HEK293 (cell line): ENCODE data around the gene NOB1.

Experiments used
- CTCF ChIA-PET: fragments of 350-600 bp; formaldehyde crosslinking; extraction: SDS; loops from one replicate; lab custom pipeline; 2021; ENCODE audit warnings: antibody characterized with exemption; lab: Yijun Ruan, JAX
- POLR2A ChIA-PET: fragments of 300-600 bp; formaldehyde crosslinking; extraction: SDS; loops from one replicate; lab custom pipeline; 2020; ENCODE audit warnings: antibody characterized with exemption, inconsistent platforms; lab: Yijun Ruan, JAX
- H3K27ac ChIP-seq: fragments of 200-500 bp; sonication (Bioruptor generic); 2 replicates; pipeline ENCODE4 v1.5.1; 2014; ENCODE audit warnings: low read depth, low read length, control low read depth, inconsistent platforms; ENCODE audit errors: extremely low read depth
- H3K36me3 ChIP-seq, 2 experiments: fragments of 200-500 bp in 1 of 2; sonication (Bioruptor generic) in 1 of 2; 1 replicate in 1 of 2; 2 replicates in 1 of 2; pipeline ENCODE4 v1.5.1; 2014 to 2017; ENCODE audit warnings: inconsistent platforms in 2 of 2, low read length in 2 of 2; ENCODE audit not compliant: control insufficient read depth in 2 of 2, insufficient read depth in 1 of 2
- H3K4me1 ChIP-seq: fragments of 200-500 bp; sonication (Bioruptor generic); 2 replicates; pipeline ENCODE4 v1.5.1; 2014; ENCODE audit warnings: mild to moderate bottlenecking, low read length, inconsistent platforms; ENCODE audit not compliant: control insufficient read depth, insufficient read depth
- H3K4me3 ChIP-seq: 2 replicates; pipeline ENCODE4 v1.5.1; 2011; ENCODE audit warnings: low read depth, mild to moderate bottlenecking, control low read depth, low read length, moderate library complexity
- H3K9me3 ChIP-seq: fragments of 200-500 bp; sonication (Bioruptor generic); 2 replicates; pipeline ENCODE4 v1.5.1; 2014; ENCODE audit warnings: low read depth, low read length, inconsistent platforms; ENCODE audit not compliant: control insufficient read depth, insufficient read depth
- CTCF ChIP-seq: fragments of 450-650 bp; formaldehyde crosslinking; IDR thresholded peaks from 2 replicates; pipeline ENCODE4 v1.5.1; 2016; ENCODE audit warnings: missing biosample characterization, missing genetic modification characterization
- GFI1B ChIP-seq: fragments of 450-650 bp; formaldehyde crosslinking; IDR thresholded peaks from 2 replicates; pipeline ENCODE4 v1.5.1; 2016; ENCODE audit warnings: missing biosample characterization, missing genetic modification characterization
- GLI2 ChIP-seq: fragments of 450-650 bp; formaldehyde crosslinking; IDR thresholded peaks from 2 replicates; pipeline ENCODE4; 2017; ENCODE audit warnings: missing biosample characterization, missing genetic modification characterization, low read depth, borderline replicate concordance
- HOXC10 ChIP-seq: sonication (generic); formaldehyde crosslinking; IDR thresholded peaks from 2 replicates; pipeline ENCODE4 v1.8.1; 2023; ENCODE audit warnings: mild to moderate bottlenecking, missing genetic modification reagents
- KLF7 ChIP-seq: fragments of 450-650 bp; formaldehyde crosslinking; IDR thresholded peaks from 2 replicates; pipeline ENCODE4 v1.5.1; 2016; ENCODE audit warnings: missing biosample characterization, missing genetic modification characterization, borderline replicate concordance
- MYNN ChIP-seq: fragments of 450-650 bp; formaldehyde crosslinking; IDR thresholded peaks from 2 replicates; pipeline ENCODE4 v1.5.1; 2016; ENCODE audit warnings: missing biosample characterization, missing genetic modification characterization, borderline replicate concordance
- RBAK ChIP-seq: fragments of 450-650 bp; formaldehyde crosslinking; IDR thresholded peaks from 2 replicates; pipeline ENCODE4 v1.5.1; 2016; ENCODE audit warnings: missing biosample characterization, missing genetic modification characterization
- SCRT2 ChIP-seq: fragments of 450-650 bp; formaldehyde crosslinking; IDR thresholded peaks from 2 replicates; pipeline ENCODE4 v1.5.1; 2016; ENCODE audit warnings: missing biosample characterization, missing genetic modification characterization
- SETDB1 ChIP-seq: IDR thresholded peaks from one replicate; pipeline ENCODE4 v1.6.1; 2017; ENCODE audit warnings: mild to moderate bottlenecking, low read length, moderate library complexity, mixed read lengths; ENCODE audit not compliant: insufficient read length
- TRIM28 ChIP-seq: IDR thresholded peaks from 2 replicates; pipeline ENCODE4 v1.6.1; 2011; ENCODE audit warnings: low read length, control low read depth, borderline replicate concordance
- ZBTB10 ChIP-seq: fragments of 450-650 bp; formaldehyde crosslinking; IDR thresholded peaks from 2 replicates; pipeline ENCODE4 v1.5.1; 2016; ENCODE audit warnings: missing biosample characterization, missing genetic modification characterization
- ZBTB21 ChIP-seq: fragments of 450-650 bp; formaldehyde crosslinking; IDR thresholded peaks from 2 replicates; pipeline ENCODE4 v1.5.1; 2017; ENCODE audit warnings: missing biosample characterization, missing genetic modification characterization
- ZFHX2 ChIP-seq: fragments of 450-650 bp; formaldehyde crosslinking; conservative IDR thresholded peaks from 2 replicates; pipeline ENCODE4 v1.5.1; 2016; ENCODE audit warnings: missing biosample characterization, missing genetic modification characterization
- ZNF133 ChIP-seq: fragments of 450-650 bp; formaldehyde crosslinking; IDR thresholded peaks from 2 replicates; pipeline ENCODE4 v1.5.1; 2016; ENCODE audit warnings: missing biosample characterization, missing genetic modification characterization
- ZNF266 ChIP-seq: fragments of 450-650 bp; formaldehyde crosslinking; IDR thresholded peaks from 2 replicates; pipeline ENCODE4 v1.5.1; 2016; ENCODE audit warnings: missing biosample characterization, missing genetic modification characterization, low read depth
- ZNF341 ChIP-seq: fragments of 450-650 bp; formaldehyde crosslinking; IDR thresholded peaks from 2 replicates; pipeline ENCODE4; 2016; ENCODE audit warnings: low read depth, missing biosample characterization, missing genetic modification characterization
- ZNF473 ChIP-seq: fragments of 450-650 bp; formaldehyde crosslinking; IDR thresholded peaks from 2 replicates; pipeline ENCODE4 v1.5.1; 2017; ENCODE audit warnings: missing biosample characterization, missing genetic modification characterization
- ZNF48 ChIP-seq: fragments of 450-650 bp; formaldehyde crosslinking; IDR thresholded peaks from 2 replicates; pipeline ENCODE4 v1.5.1; 2016; ENCODE audit warnings: missing biosample characterization, missing genetic modification characterization
- ZNF488 ChIP-seq: fragments of 450-650 bp; formaldehyde crosslinking; IDR thresholded peaks from 2 replicates; pipeline ENCODE4 v1.5.1; 2016; ENCODE audit warnings: missing biosample characterization, missing genetic modification characterization
- ZNF521 ChIP-seq: fragments of 450-650 bp; formaldehyde crosslinking; IDR thresholded peaks from 2 replicates; pipeline ENCODE4 v1.5.1; 2017; ENCODE audit warnings: missing biosample characterization, mild to moderate bottlenecking, missing genetic modification characterization
- ZNF530 ChIP-seq: fragments of 450-650 bp; formaldehyde crosslinking; IDR thresholded peaks from 2 replicates; pipeline ENCODE4 v1.5.1; 2016; ENCODE audit warnings: low read depth, missing biosample characterization, missing genetic modification characterization
- ZNF600 ChIP-seq: fragments of 450-650 bp; formaldehyde crosslinking; IDR thresholded peaks from 2 replicates; pipeline ENCODE4 v1.5.1; 2016; ENCODE audit warnings: missing biosample characterization, missing genetic modification characterization
- ZNF621 ChIP-seq: fragments of 450-650 bp; formaldehyde crosslinking; IDR thresholded peaks from 2 replicates; pipeline ENCODE4 v1.5.1; 2017; ENCODE audit warnings: missing biosample characterization, missing genetic modification characterization
- ZNF654 ChIP-seq: fragments of 450-650 bp; formaldehyde crosslinking; IDR thresholded peaks from 2 replicates; pipeline ENCODE4 v1.5.1; 2016; ENCODE audit warnings: low read depth, missing biosample characterization, missing genetic modification characterization
- ZNF677 ChIP-seq: fragments of 450-650 bp; IDR thresholded peaks from 2 replicates; pipeline ENCODE4 v1.5.0; 2018; ENCODE audit warnings: missing biosample characterization, mild to moderate bottlenecking, missing genetic modification characterization, moderate library complexity
- ZNF701 ChIP-seq: fragments of 450-650 bp; formaldehyde crosslinking; IDR thresholded peaks from 2 replicates; pipeline ENCODE4 v1.5.1; 2016; ENCODE audit warnings: missing biosample characterization, missing genetic modification characterization
- ZNF830 ChIP-seq: fragments of 450-650 bp; IDR thresholded peaks from 2 replicates; pipeline ENCODE4 v1.5.0; 2018; ENCODE audit warnings: missing biosample characterization, missing genetic modification characterization, low read depth, mild to moderate bottlenecking, moderate library complexity
- TF ChIP-seq, protein P1 (sequence below): fragments of 450-650 bp; formaldehyde crosslinking; IDR thresholded peaks from 2 replicates; pipeline ENCODE4 v1.5.1; 2016; ENCODE audit warnings: missing biosample characterization, missing genetic modification characterization, borderline replicate concordance

Gene NOB1

GRCh38 chr16:69762814-69763598 is 8.3 kb upstream of the NOB1 start (continued):
- TF ChIP-seq ZBTB10 (tag by site-specific recombination) (no peak), ZNF133 (tag by site-specific recombination) (no peak), ZNF621 (tag by site-specific recombination) (no peak), RBAK (tag by site-specific recombination) (no peak), GFI1B (tag by site-specific recombination) (no peak), SETDB1 (no peak), SCRT2 (no peak), ZNF488 (tag by site-specific recombination) (no peak), ZFHX2 (tag by site-specific recombination) (peak; percentile 65), KLF7 (tag by site-specific recombination) (no peak), TRIM28 (no peak), GLI2 (no peak)
- TF ChIP-seq, protein P1, sequence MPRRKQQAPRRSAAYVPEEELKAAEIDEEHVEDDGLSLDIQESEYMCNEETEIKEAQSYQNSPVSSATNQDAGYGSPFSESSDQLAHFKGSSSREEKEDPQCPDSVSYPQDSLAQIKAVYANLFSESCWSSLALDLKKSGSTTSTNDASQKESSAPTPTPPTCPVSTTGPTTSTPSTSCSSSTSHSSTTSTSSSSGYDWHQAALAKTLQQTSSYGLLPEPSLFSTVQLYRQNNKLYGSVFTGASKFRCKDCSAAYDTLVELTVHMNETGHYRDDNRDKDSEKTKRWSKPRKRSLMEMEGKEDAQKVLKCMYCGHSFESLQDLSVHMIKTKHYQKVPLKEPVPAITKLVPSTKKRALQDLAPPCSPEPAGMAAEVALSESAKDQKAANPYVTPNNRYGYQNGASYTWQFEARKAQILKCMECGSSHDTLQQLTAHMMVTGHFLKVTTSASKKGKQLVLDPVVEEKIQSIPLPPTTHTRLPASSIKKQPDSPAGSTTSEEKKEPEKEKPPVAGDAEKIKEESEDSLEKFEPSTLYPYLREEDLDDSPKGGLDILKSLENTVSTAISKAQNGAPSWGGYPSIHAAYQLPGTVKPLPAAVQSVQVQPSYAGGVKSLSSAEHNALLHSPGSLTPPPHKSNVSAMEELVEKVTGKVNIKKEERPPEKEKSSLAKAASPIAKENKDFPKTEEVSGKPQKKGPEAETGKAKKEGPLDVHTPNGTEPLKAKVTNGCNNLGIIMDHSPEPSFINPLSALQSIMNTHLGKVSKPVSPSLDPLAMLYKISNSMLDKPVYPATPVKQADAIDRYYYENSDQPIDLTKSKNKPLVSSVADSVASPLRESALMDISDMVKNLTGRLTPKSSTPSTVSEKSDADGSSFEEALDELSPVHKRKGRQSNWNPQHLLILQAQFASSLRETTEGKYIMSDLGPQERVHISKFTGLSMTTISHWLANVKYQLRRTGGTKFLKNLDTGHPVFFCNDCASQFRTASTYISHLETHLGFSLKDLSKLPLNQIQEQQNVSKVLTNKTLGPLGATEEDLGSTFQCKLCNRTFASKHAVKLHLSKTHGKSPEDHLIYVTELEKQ = no peak

DNA sequence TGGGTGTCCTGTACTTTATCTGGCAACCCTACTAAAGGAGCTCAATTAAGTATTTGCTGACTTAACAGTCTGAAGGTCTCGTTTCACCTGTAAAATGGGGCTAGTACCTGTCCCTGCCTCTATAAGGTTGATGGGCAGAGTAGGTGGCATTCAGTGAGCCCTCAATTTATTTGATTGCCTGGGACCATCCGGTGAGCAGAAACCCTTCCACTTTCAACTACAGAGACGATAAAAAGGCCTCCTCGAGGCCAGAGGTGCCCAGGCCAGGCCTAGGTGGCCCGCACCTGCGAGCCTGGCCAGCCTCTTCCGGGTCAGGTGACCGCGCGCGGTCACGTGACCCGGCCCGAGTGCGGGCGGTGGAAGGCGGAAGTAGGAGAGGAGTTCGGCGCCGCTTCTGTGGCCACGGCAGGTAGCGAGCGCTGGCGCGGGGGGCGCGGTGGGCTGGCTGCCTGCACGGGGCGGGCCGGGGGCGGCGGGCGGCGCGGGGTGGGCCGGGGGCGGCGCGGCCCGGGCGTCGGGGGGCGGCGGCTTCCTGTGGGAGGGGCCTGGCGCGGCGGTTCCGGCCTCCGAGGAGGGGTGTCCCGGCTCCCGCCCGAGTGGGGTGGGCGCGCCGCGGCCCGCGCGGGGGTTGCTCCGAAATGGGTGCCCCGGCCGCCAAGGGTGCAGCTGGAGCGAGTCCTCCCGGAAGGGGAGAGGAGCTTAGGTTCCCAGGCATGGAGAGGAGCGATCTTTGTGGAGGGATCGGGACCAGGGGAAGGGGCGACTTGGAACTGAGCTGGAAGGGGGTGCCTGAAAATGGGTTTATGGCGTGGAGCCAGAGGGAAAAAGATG is 7.5 kb upstream of the NOB1 start, which contains the start of gene WWP2:
TSS of gene WWP2 (plus strand) at position 350 of the 831 bp plus-strand sequence. CDS start 24,679 bp downstream, outside the sequence.
- ChIA-PET CTCF (interaction anchor here (0.7 to 1.4 kb wide), 2 partner anchors 8 to 11 kb away, joined by 4 to 11 read pairs; partner anchors contain the start of gene NOB1), POLR2A (interaction anchor here (0.6 to 2.1 kb wide), 5 partner anchors 8 to 243 kb away, joined by 3 to 15 read pairs (median 4); partner anchors contain the start of genes NFAT5 and NOB1)
- peak within 1 kb of the TSS; percentile 69 for H3K27ac ChIP-seq
- no peaks in the 10 kb centered on the region for H3K36me3 ChIP-seq
- H3K9me3 ChIP-seq = no peaks in the 10 kb centered on the region
- peak within 1 kb of the TSS; percentile 80 for H3K4me3 ChIP-seq
- peaks cover 3% of the 10 kb centered on the region; the same call in 1 of the 2 replicates for H3K4me1 ChIP-seq
- TF ChIP-seq ZNF600 (tag by site-specific recombination) = no peak
- TF ChIP-seq HOXC10 (CRISPR knock-in tag) = no peak
- TF ChIP-seq ZNF341 (tag by site-specific recombination) = no peak
- no peak for TF ChIP-seq ZNF830 (tag by site-specific recombination)
- no peak for TF ChIP-seq CTCF (tag by site-specific recombination)
- no peak for TF ChIP-seq ZNF701
- TF ChIP-seq ZNF521 (tag by site-specific recombination) = no peak
- no peak for TF ChIP-seq ZNF48 (tag by site-specific recombination)
- no peak for TF ChIP-seq ZNF266
- TF ChIP-seq ZNF530 = no peak
- TF ChIP-seq ZNF654 = no peak
- TF ChIP-seq MYNN (tag by site-specific recombination) = no peak
- no peak for TF ChIP-seq ZNF473
- TF ChIP-seq ZNF677 (tag by site-specific recombination) = no peak
- no peak for TF ChIP-seq ZBTB21 (tag by site-specific recombination)
